ENCODE data around the gene IDH1.
"Not testable (repeated sequence)": the region's sequence is repeated elsewhere in the genome, so short reads cannot be mapped to it uniquely, and the experiment has no call there.

IDH1 gene

GRCh38 chr2:208256849-208257813, 2.3 kb upstream of the IDH1 start:
- not testable (repeated sequence) for DNase-seq (ENCODE audit: low read depth in 2 of 2, low spot score in 1 of 2)

GRCh38 chr2:208256192-208256782, 1.4 kb upstream of the IDH1 start:
- DNase-seq (ENCODE audit: low read depth in 2 of 2, low spot score in 1 of 2), result no peak

GRCh38 chr2:208255557-208256106, 761 bp upstream of the IDH1 start:
- DNase-seq (ENCODE audit: low read depth in 2 of 2, low spot score in 1 of 2), result no peak

- peak; percentile 37 to 57 for DNase-seq (ENCODE audit: low read depth in 2 of 2, low spot score in 1 of 2)
These were observed 577 bp downstream of the IDH1 start for GRCh38 chr2:208254118-208254870.

- no peak for DNase-seq (ENCODE audit: low read depth in 2 of 2, low spot score in 1 of 2)
These were observed 1.2 kb downstream of the IDH1 start for GRCh38 chr2:208253600-208254117.

- DNase-seq (ENCODE audit: low read depth in 2 of 2, low spot score in 1 of 2), result no peak
These were observed 2.0 kb downstream of the IDH1 start for GRCh38 chr2:208252716-208253492.

GRCh38 chr2:208251098-208251497, 3.8 kb downstream of the IDH1 start:
- DNase-seq (ENCODE audit: low read depth in 2 of 2, low spot score in 1 of 2), result no peak

GRCh38 chr2:208250388-208250787, 4.5 kb downstream of the IDH1 start:
- DNase-seq (ENCODE audit: low read depth in 2 of 2, low spot score in 1 of 2), result no peak

GRCh38 chr2:208249296-208249695, 5.6 kb downstream of the IDH1 start:
- DNase-seq (ENCODE audit: low read depth in 2 of 2, low spot score in 1 of 2), result no peak

GRCh38 chr2:208248601-208249000, 6.3 kb downstream of the IDH1 start:
- DNase-seq (ENCODE audit: low read depth in 2 of 2, low spot score in 1 of 2), result no peak

- no peak for DNase-seq (ENCODE audit: low read depth in 2 of 2, low spot score in 1 of 2)
These were observed 9.1 kb downstream of the IDH1 start for GRCh38 chr2:208245746-208246145.

GRCh38 chr2:208244422-208244821, 10.4 kb downstream of the IDH1 start:
- DNase-seq (ENCODE audit: low read depth in 2 of 2, low spot score in 1 of 2), result no peak

- no peak for DNase-seq (ENCODE audit: low read depth in 2 of 2, low spot score in 1 of 2)
These were observed 14.2 kb downstream of the IDH1 start for GRCh38 chr2:208240619-208241209.

- DNase-seq (ENCODE audit: low read depth in 2 of 2, low spot score in 1 of 2), result no peak
These were observed 14.9 kb downstream of the IDH1 start for GRCh38 chr2:208239770-208240493.

GRCh38 chr2:208235860-208236259, 19.0 kb downstream of the IDH1 start:
- no peak for DNase-seq (ENCODE audit: low read depth in 2 of 2, low spot score in 1 of 2)

- no peak for DNase-seq (ENCODE audit: low read depth in 2 of 2, low spot score in 1 of 2)
These were observed 20.1 kb downstream of the IDH1 start for GRCh38 chr2:208234786-208235185.

GRCh38 chr2:208228476-208228875, 26.4 kb downstream of the IDH1 start:
- DNase-seq (ENCODE audit: low read depth in 2 of 2, low spot score in 1 of 2), result no peak

GRCh38 chr2:208227581-208228232, 27.2 kb downstream of the IDH1 start:
- no peak for DNase-seq (ENCODE audit: low read depth in 2 of 2, low spot score in 1 of 2)

- no peak for DNase-seq (ENCODE audit: low read depth in 2 of 2, low spot score in 1 of 2)
These were observed 30.1 kb downstream of the IDH1 start for GRCh38 chr2:208224802-208225201.

Data from stimulated activated CD8-positive, alpha-beta memory T cell treated with anti-CD3 and anti-CD28 coated beads, Interleukin-4, amount 100 ng/mL, for 1 hour (primary cell).